Nephron progenitor cell (in vitro differentiated cells): ENCODE results near the gene MAP3K5.

Source experiments
- DNase-seq: peaks from one replicate; pipeline ENCODE4 v3.0.0; 2021
- H3K27ac Mint-ChIP-seq: 2 replicates; pipeline ENCODE4 v1.8.0; 2021; ENCODE audit warnings: mild to moderate bottlenecking, moderate library complexity, mixed read lengths
- H3K27me3 Mint-ChIP-seq: 2 replicates; pipeline ENCODE4 v1.8.0; 2021; ENCODE audit warnings: mild to moderate bottlenecking, low read depth, mixed read lengths; ENCODE audit not compliant: poor library complexity
- H3K36me3 Mint-ChIP-seq: 2 replicates; pipeline ENCODE4 v1.8.0; 2021; ENCODE audit warnings: low read depth, mixed read lengths
- H3K4me1 Mint-ChIP-seq: 2 replicates; pipeline ENCODE4 v1.8.0; 2021; ENCODE audit warnings: mixed read lengths
- H3K4me3 Mint-ChIP-seq: 2 replicates; pipeline ENCODE4 v1.8.0; 2021; ENCODE audit warnings: mild to moderate bottlenecking, moderate library complexity, mixed read lengths
- H3K9me3 Mint-ChIP-seq: 2 replicates; pipeline ENCODE4 v1.8.0; 2021; ENCODE audit warnings: mild to moderate bottlenecking, moderate library complexity, mixed read lengths
- TF ChIP-seq, protein P1 (sequence below): fragments of 200-600 bp; sonication (generic); IDR thresholded peaks from 2 replicates; pipeline ENCODE4 v1.5.0; 2021; ENCODE audit warnings: antibody characterized with exemption

MAP3K5 gene

DNA sequence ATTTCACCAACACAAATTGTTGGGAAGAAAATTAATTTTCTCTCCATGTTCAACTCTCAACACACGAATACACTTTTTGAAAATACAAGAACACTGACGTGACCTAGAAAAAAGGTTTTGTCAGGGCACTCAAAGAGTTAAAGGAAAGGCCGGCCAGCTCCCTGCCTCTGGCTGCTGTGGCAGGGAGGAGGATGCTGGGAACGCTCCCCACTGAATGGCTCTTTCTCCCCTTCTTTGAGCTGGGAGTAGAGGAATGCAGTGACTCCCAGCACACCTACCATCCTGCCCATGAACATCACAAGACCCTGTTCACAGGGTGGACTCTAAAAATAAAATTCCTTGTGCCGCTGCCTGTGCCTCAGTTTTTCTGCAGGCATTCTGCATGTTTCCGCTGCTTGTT lies 47.0 kb downstream of the MAP3K5 start:
- DNase-seq = no peak
- no peak overlapping the region for H3K27ac Mint-ChIP-seq
- no peak overlapping the region for H3K4me3 Mint-ChIP-seq
- H3K27me3 Mint-ChIP-seq = peaks cover 3% of the 10 kb centered on the region
- no peaks in the 10 kb centered on the region for H3K36me3 Mint-ChIP-seq
- TF ChIP-seq, protein P1, sequence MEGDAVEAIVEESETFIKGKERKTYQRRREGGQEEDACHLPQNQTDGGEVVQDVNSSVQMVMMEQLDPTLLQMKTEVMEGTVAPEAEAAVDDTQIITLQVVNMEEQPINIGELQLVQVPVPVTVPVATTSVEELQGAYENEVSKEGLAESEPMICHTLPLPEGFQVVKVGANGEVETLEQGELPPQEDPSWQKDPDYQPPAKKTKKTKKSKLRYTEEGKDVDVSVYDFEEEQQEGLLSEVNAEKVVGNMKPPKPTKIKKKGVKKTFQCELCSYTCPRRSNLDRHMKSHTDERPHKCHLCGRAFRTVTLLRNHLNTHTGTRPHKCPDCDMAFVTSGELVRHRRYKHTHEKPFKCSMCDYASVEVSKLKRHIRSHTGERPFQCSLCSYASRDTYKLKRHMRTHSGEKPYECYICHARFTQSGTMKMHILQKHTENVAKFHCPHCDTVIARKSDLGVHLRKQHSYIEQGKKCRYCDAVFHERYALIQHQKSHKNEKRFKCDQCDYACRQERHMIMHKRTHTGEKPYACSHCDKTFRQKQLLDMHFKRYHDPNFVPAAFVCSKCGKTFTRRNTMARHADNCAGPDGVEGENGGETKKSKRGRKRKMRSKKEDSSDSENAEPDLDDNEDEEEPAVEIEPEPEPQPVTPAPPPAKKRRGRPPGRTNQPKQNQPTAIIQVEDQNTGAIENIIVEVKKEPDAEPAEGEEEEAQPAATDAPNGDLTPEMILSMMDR = no peak
- peaks cover 15% of the 10 kb centered on the region for H3K4me1 Mint-ChIP-seq
- H3K9me3 Mint-ChIP-seq = peaks cover 15% of the 10 kb centered on the region

DNA sequence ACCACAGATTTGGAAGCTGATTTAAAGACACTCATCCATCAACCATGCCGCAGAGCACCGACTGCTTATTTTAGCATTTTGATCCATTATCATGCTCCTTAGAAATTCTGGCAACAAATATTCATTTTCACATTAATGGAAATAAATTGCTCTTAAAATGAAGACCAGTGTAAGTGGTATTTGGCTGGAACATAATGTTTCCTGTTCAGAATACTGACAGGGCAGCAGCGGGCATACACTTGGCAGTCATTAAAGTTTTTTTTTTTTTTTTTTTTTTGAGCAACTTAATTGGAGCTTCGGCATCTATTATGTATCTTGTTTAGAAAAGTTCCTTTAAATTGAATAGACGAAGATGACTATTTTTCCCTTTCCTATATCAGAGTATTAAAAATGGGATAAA lies 47.4 kb downstream of the MAP3K5 start:
- TF ChIP-seq, protein P1 = no peak
- no peak overlapping the region for H3K27ac Mint-ChIP-seq
- H3K4me1 Mint-ChIP-seq = peaks cover 19% of the 10 kb centered on the region
- no peaks in the 10 kb centered on the region for H3K36me3 Mint-ChIP-seq
- H3K4me3 Mint-ChIP-seq = no peak overlapping the region
- H3K9me3 Mint-ChIP-seq = peaks cover 15% of the 10 kb centered on the region
- DNase-seq = no peak
- H3K27me3 Mint-ChIP-seq = peaks cover 3% of the 10 kb centered on the region

DNA sequence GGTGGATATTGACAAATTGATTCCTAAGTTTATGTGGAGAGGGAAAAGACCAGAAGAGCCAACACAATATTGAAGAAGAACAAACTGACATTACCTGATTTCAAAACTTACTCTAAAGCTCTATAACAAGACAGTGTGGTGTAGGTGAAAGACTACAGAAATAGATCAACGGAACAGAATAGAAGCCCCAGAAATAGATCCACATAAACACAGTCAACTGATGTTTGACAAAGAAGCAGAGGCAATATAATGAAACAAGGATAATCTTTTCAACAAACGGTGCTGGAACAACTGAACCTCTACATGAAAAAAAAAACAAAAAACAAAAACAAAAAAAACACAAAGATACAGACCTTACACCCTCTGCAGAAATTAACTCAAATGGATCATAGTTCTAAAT lies 50.2 kb downstream of the MAP3K5 start:
- Mint-ChIP-seq H3K4me3 (no peak overlapping the region), H3K27me3 (peaks cover under 1% of the 10 kb centered on the region), H3K4me1 (peaks cover 37% of the 10 kb centered on the region), H3K36me3 (no peaks in the 10 kb centered on the region), H3K9me3 (peaks cover 15% of the 10 kb centered on the region), H3K27ac (no peak overlapping the region)
- TF ChIP-seq, protein P1 = no peak
- no peak for DNase-seq

DNA sequence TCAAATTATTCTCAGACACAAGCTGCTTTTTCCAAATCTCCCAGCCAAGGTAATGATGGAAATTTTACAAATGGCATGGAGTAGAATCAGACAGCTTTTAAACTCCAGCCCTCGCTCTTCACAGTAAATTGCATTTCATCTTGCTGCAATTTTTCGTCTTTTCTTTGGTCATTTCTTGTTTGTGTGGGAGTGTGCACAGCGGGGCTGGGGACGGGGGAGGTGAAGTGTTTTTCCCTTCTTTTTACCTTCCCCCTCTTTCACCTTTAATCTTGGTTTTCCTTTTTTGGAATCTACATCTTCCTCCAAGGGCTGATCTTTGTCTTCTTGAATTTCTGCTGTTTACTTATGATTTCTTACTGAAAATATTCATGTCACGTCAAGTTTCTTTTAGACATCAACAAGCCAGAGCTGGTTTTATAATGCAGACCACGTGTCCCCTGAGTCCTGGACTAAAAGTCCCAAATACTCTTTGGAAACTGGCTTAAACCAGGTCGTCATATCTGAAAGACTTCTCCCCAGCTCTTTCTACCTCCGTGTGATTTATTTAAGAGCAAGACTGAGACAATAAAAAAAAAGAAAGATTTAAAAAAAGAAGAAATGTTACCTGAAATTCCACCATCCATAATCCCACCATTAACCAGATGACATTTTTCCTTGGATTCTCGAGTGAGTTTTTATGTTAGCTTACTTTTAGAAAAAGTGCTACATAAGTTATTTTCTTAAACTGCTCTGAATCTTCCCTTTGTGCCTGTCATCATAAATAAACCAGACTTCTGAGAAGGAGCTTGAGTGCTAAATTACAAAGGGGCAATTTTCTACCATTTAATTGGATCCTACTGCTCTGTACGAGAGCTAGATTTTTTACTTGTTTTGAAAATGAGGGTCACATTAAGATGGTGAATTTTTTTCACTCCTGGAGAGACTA lies 52.0 kb downstream of the MAP3K5 start:
- H3K9me3 Mint-ChIP-seq = peaks cover 15% of the 10 kb centered on the region
- TF ChIP-seq, protein P1 = no peak
- H3K36me3 Mint-ChIP-seq = no peaks in the 10 kb centered on the region
- peak overlapping the region; percentile 32 for H3K27ac Mint-ChIP-seq
- H3K27me3 Mint-ChIP-seq = no peaks in the 10 kb centered on the region
- no peak for DNase-seq
- H3K4me3 Mint-ChIP-seq = peak overlapping the region; percentile 8
- H3K4me1 Mint-ChIP-seq = peaks cover 39% of the 10 kb centered on the region

DNA sequence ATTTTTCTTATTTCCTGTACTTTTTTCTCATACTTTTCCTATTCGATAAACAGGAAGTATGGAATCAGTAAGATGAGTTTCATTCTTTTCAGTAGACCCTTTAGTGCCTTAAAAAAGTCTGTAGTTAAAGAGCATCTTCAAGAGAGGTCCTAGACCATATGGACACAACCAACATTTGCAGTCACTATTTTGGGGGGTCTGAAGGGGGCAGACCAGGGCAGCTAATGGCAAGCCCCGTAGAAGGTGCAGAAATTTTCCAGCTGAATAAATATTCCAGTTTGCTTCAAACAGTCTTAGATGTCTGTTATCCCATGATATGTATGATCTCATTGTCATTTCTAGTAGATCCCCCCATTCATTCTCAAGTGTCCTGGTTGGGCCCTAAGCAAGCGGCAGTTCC lies 52.8 kb downstream of the MAP3K5 start:
- Mint-ChIP-seq H3K4me3 (no peak overlapping the region), H3K27me3 (no peaks in the 10 kb centered on the region), H3K36me3 (no peaks in the 10 kb centered on the region), H3K4me1 (peaks cover 36% of the 10 kb centered on the region), H3K27ac (no peak overlapping the region), H3K9me3 (peaks cover 15% of the 10 kb centered on the region)
- TF ChIP-seq, protein P1 = no peak
- DNase-seq = no peak

DNA sequence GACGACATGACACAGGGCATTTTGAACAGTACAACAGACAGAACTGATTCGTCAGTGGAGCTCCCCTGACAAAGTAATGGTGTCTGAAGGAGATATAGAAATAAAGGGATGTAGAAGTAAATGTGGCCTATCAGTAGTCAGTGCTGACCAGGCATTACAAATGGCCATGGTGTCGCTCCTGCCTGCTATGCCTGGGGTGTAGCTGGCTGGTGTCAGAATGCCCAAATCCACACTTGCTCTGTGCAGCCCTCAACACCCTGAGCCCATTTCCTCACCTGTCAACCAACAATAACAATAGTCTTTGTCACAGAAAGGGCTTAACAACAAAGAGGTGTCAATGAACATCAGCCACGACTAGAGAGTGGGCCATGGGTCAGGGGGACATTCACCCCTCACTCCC lies 53.2 kb downstream of the MAP3K5 start:
- H3K27ac Mint-ChIP-seq = no peak overlapping the region
- no peak overlapping the region for H3K4me3 Mint-ChIP-seq
- H3K27me3 Mint-ChIP-seq = no peaks in the 10 kb centered on the region
- TF ChIP-seq, protein P1 = no peak
- peaks cover 15% of the 10 kb centered on the region for H3K9me3 Mint-ChIP-seq
- no peaks in the 10 kb centered on the region for H3K36me3 Mint-ChIP-seq
- peaks cover 36% of the 10 kb centered on the region for H3K4me1 Mint-ChIP-seq
- DNase-seq = no peak
